PC-3 (cell line): ENCODE data around the gene MCEMP1. TPM values are rescaled to one million over a fixed set of nuclear protein-coding genes. Genes with fewer than 3 reads are reported as not detected.

Source experiments
- ATAC-seq: fragments of 200-7000 bp; cut with Tn5 transposase; 2 replicates; pipeline ENCODE4 v1.9.1; 2020; ENCODE audit warnings: mild to moderate bottlenecking, moderate library complexity
- BruUV-seq: library from RNA; stranded (reverse); fragments of 400-500 nt; replicated peaks from 2 replicates; lab custom pipeline; 2021; lab: Mats Ljungman, UMichigan
- CTCF ChIA-PET: fragments of 300-600 bp; sonication (Branson Sonifier 250); formaldehyde crosslinking; loops from one replicate; lab custom pipeline; 2022; ENCODE audit warnings: antibody characterized with exemption; lab: Charles Lee
- POLR2A ChIA-PET: fragments of 300-600 bp; sonication (Branson Sonifier 250); formaldehyde crosslinking; loops from one replicate; lab custom pipeline; 2022; ENCODE audit warnings: antibody characterized with exemption; ENCODE audit not compliant: unreplicated experiment; lab: Charles Lee
- DNase-seq: peaks from one replicate; pipeline ENCODE4 v3.0.0-alpha.2; 2015
- H2AFZ ChIP-seq: fragments of 300-600 bp; sonication (generic); 2 replicates; pipeline ENCODE4 v1.6.0; 2016; ENCODE audit warnings: antibody characterized with exemption, low read length
- H3F3A ChIP-seq: fragments of 300-600 bp; sonication (generic); one replicate; pipeline ENCODE4 v1.6.0; 2017; ENCODE audit warnings: antibody characterized with exemption, low read length, control low read depth, mild to moderate bottlenecking; ENCODE audit not compliant: unreplicated experiment
- H3K27ac ChIP-seq: fragments of 300-600 bp; sonication (generic); 2 replicates; pipeline ENCODE4 v1.5.1; 2016; ENCODE audit warnings: mild to moderate bottlenecking, low read length
- H3K27me3 ChIP-seq: fragments of 300-600 bp; sonication (generic); 2 replicates; pipeline ENCODE4 v1.6.1; 2016; ENCODE audit warnings: low read length, mixed read lengths
- H3K36me3 ChIP-seq: fragments of 300-600 bp; sonication (generic); 2 replicates; pipeline ENCODE4 v1.6.1; 2016; ENCODE audit warnings: low read depth, mixed run types, low read length, mixed read lengths
- H3K4me1 ChIP-seq: fragments of 300-600 bp; sonication (generic); 2 replicates; pipeline ENCODE4 v1.5.1; 2016; ENCODE audit warnings: low read length; ENCODE audit not compliant: insufficient read depth
- H3K4me2 ChIP-seq: fragments of 300-600 bp; sonication (generic); 2 replicates; pipeline ENCODE4 v1.6.0; 2016; ENCODE audit warnings: low read length
- H3K4me3 ChIP-seq: fragments of 300-600 bp; sonication (generic); 2 replicates; pipeline ENCODE4 v1.5.1; 2016; ENCODE audit warnings: mild to moderate bottlenecking, low read length, mixed read lengths
- H3K79me2 ChIP-seq: fragments of 300-600 bp; sonication (generic); 2 replicates; pipeline ENCODE4 v1.6.1; 2017; ENCODE audit warnings: low read length, mixed read lengths
- H3K9ac ChIP-seq: fragments of 300-600 bp; sonication (generic); 2 replicates; pipeline ENCODE4 v1.6.0; 2016; ENCODE audit warnings: mild to moderate bottlenecking, low read length
- H3K9me2 ChIP-seq: fragments of 300-600 bp; sonication (generic); replicated peaks from 2 replicates; pipeline ENCODE4 v1.6.1; 2016; ENCODE audit warnings: mixed run types, low read length, mixed read lengths
- H3K9me3 ChIP-seq: fragments of 300-600 bp; sonication (generic); 2 replicates; pipeline ENCODE4 v1.6.1; 2016; ENCODE audit warnings: low read length, mixed read lengths
- H4K20me1 ChIP-seq: fragments of 300-600 bp; sonication (generic); 2 replicates; pipeline ENCODE4 v1.6.1; 2016; ENCODE audit warnings: low read length, mixed read lengths
- CTCF ChIP-seq: fragments of 300-600 bp; sonication (generic); conservative IDR thresholded peaks from 2 replicates; pipeline ENCODE4 v1.5.1; 2017; ENCODE audit warnings: antibody characterized with exemption, low read depth, mild to moderate bottlenecking, low read length
- EZH2 ChIP-seq: fragments of 300-600 bp; sonication (generic); IDR thresholded peaks from one replicate; pipeline ENCODE4 v1.6.1; 2017; ENCODE audit warnings: antibody characterized with exemption, mild to moderate bottlenecking, low read length; ENCODE audit not compliant: unreplicated experiment
- EZH2phosphoT487 ChIP-seq: fragments of 300-600 bp; sonication (generic); IDR thresholded peaks from 2 replicates; pipeline ENCODE4 v1.6.1; 2018; ENCODE audit warnings: mild to moderate bottlenecking, antibody characterized with exemption, low read length, borderline replicate concordance
- intact Hi-C: fragments of 100-400 bp; cut with micrococcal nuclease; formaldehyde crosslinking; loops from 2 replicates; pipeline ENCODE4 v1.9.0; 2023
- total RNA-seq: library from RNA; depleted of rRNA; stranded (reverse); fragments of >200 nt; gene quantifications from 2 replicates; pipeline ENCODE4 v1.2.3, GENCODE V29; 2014

The MCEMP1 gene
- total RNA-seq, 1 experiment from 2014 or later, result not detected

- CTCF ChIA-PET, result no interaction called here
- H3F3A ChIP-seq, result no peaks in the 10 kb centered on the region
- no peak overlapping the region for H2AFZ ChIP-seq
- no peaks in the 10 kb centered on the region for H3K4me1 ChIP-seq
- no peaks in the 10 kb centered on the region for H3K9me3 ChIP-seq
- DNase-seq (no peak), ATAC-seq (no peak)
- intact Hi-C loops, result no loop called here
- no peak for TF ChIP-seq EZH2
- no peak for TF ChIP-seq CTCF
- TF ChIP-seq EZH2phosphoT487, result no peak
- no peaks in the 10 kb centered on the region for H3K79me2 ChIP-seq
- POLR2A ChIA-PET, result no interaction called here
- BruUV-seq, result no TSS peak
- H3K27me3 ChIP-seq, result peaks cover 19% of the 10 kb centered on the region
- H4K20me1 ChIP-seq, result no peaks in the 10 kb centered on the region
- no peak overlapping the region for H3K9ac ChIP-seq
- H3K36me3 ChIP-seq, result no peaks in the 10 kb centered on the region
- no peak overlapping the region for H3K27ac ChIP-seq
- no peak overlapping the region for H3K4me3 ChIP-seq
- no peak overlapping the region for H3K4me2 ChIP-seq
- H3K9me2 ChIP-seq, result no peaks in the 10 kb centered on the region
Observed at GRCh38 chr19:7720351-7720750, 43.5 kb downstream of the MCEMP1 start.

GRCh38 chr19:7722231-7722651, 45.4 kb downstream of the MCEMP1 start:
- ATAC-seq (no peak), DNase-seq (no peak)
- ChIA-PET CTCF (no interaction called here), POLR2A (interaction anchor here (0.7 kb wide), 1 partner anchor 94 kb away, joined by 4 read pairs; no protein-coding TSS in a partner anchor)
- H3K4me3 ChIP-seq, result no peak overlapping the region
- no peaks in the 10 kb centered on the region for H3F3A ChIP-seq
- intact Hi-C loops, result no loop called here
- no peaks in the 10 kb centered on the region for H3K36me3 ChIP-seq
- no peak overlapping the region for H3K27ac ChIP-seq
- no peak overlapping the region for H3K9ac ChIP-seq
- peaks cover 26% of the 10 kb centered on the region for H3K27me3 ChIP-seq
- no peaks in the 10 kb centered on the region for H3K4me1 ChIP-seq
- H2AFZ ChIP-seq, result no peak overlapping the region
- BruUV-seq, result no TSS peak
- TF ChIP-seq EZH2 (no peak), EZH2phosphoT487 (no peak), CTCF (no peak)
- H3K4me2 ChIP-seq, result no peak overlapping the region
- no peaks in the 10 kb centered on the region for H3K9me3 ChIP-seq
- H3K9me2 ChIP-seq, result no peaks in the 10 kb centered on the region
- no peaks in the 10 kb centered on the region for H3K79me2 ChIP-seq
- no peaks in the 10 kb centered on the region for H4K20me1 ChIP-seq

- ChIA-PET CTCF (no interaction called here), POLR2A (no interaction called here)
- Histone ChIP-seq H3F3A (no peaks in the 10 kb centered on the region), H3K4me2 (no peak overlapping the region), H3K9me3 (no peaks in the 10 kb centered on the region), H2AFZ (no peak overlapping the region), H3K9ac (no peak overlapping the region), H3K4me1 (no peaks in the 10 kb centered on the region), H3K79me2 (no peaks in the 10 kb centered on the region), H3K27me3 (peaks cover 60% of the 10 kb centered on the region), H4K20me1 (no peaks in the 10 kb centered on the region), H3K27ac (no peak overlapping the region), H3K9me2 (no peaks in the 10 kb centered on the region), H3K36me3 (no peaks in the 10 kb centered on the region), H3K4me3 (no peak overlapping the region)
- intact Hi-C loops, result no loop called here
- TF ChIP-seq EZH2phosphoT487 (no peak), CTCF (no peak), EZH2 (no peak)
- ATAC-seq (no peak), DNase-seq (no peak)
- BruUV-seq, result no TSS peak
Observed at GRCh38 chr19:7725791-7726190, 48.9 kb downstream of the MCEMP1 start.
